Cortex of kidney (tissue), 1 donor: ENCODE results near the gene MED29.
A peak's percentile ranks its signal among the peaks of the same experiment; 100 is the strongest.

Experiments used
- DNase-seq: peaks from one replicate; lab custom pipeline; 2025; lab: John Stamatoyannopoulos, UW

MED29 gene

GRCh38 chr19:39398297-39398864, 7.2 kb downstream of the MED29 start:
- DNase-seq, result no peak

GRCh38 chr19:39399668-39400050, 8.5 kb downstream of the MED29 start:
- DNase-seq, result no peak

- DNase-seq, result no peak
Observed at GRCh38 chr19:39400061-39400460, 8.9 kb downstream of the MED29 start.

GRCh38 chr19:39401070-39401548, 9.9 kb downstream of the MED29 start:
- no peak for DNase-seq

- no peak for DNase-seq
Observed at GRCh38 chr19:39401549-39402345, 10.6 kb downstream of the MED29 start.

GRCh38 chr19:39402346-39403300, 11.4 kb downstream of the MED29 start:
- no peak for DNase-seq

GRCh38 chr19:39403331-39404312, 12.4 kb downstream of the MED29 start:
- DNase-seq, result no peak

GRCh38 chr19:39405261-39405957, 14.2 kb downstream of the MED29 start:
- no peak for DNase-seq

- no peak for DNase-seq
Observed at GRCh38 chr19:39405958-39406655, 14.9 kb downstream of the MED29 start.

- DNase-seq, result no peak
Observed at GRCh38 chr19:39406656-39407409, 15.7 kb downstream of the MED29 start, which contains the start of gene ZFP36. Gene ZFP36 (plus strand): TSS chr19:39406847. CDS start chr19:39406905, 58 bp downstream.

GRCh38 chr19:39407410-39407659, 16.2 kb downstream of the MED29 start:
- DNase-seq, result no peak

GRCh38 chr19:39407660-39408391, 16.6 kb downstream of the MED29 start:
- no peak for DNase-seq

- DNase-seq, result no peak
Observed at GRCh38 chr19:39408392-39409207, 17.4 kb downstream of the MED29 start.

GRCh38 chr19:39409208-39410016, 18.2 kb downstream of the MED29 start:
- peak; percentile 86 for DNase-seq

- DNase-seq, result no peak
Observed at GRCh38 chr19:39410017-39410830, 19.0 kb downstream of the MED29 start.

- DNase-seq, result no peak
Observed at GRCh38 chr19:39410831-39411080, 19.6 kb downstream of the MED29 start.
